ENCODE measurements around the gene FNIP2.

DNA sequence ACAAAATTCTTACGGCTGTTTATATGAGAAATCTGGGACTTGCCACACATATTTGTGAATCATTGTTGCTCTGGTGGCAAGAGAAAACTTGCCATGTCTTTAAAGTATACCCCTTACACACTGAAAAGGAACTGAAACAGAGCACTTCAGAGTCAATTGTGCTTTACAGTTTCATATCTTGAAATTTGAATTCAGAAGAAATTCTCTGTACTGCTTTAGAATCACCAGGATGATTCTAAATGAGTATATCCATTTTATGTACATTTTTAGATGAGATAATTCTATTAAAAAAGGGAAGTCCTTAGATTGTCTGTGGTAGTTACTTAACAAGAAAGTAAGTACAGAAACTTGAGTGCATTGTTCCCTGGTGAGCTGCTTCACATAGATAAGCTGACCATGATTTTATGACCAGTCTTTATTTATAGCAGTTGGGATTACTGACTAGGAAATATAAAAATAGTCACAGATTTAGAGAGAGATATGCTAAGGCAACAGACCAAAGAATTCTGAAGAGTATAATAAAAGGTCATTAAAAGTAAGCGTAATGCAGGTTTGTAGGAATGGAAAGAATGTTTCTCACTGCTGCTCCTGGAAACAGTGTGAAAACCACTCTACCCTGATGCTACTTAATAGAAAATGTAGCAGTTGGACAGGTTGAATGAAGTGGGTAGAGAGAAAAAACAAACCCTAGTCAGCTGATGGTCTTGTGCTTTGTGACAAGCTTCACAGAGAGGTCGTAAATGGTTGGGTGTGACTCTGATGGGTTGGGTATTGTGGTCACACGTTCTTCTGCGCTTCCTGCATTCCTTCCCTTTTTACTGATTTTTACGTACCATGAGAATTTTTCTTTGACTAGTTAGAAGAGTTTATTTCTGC, 41.0 kb downstream of the FNIP2 start:
- TF ChIP-seq POLR2A (IDR thresholded peaks at IDR 0.05; ENCODE audit: low read depth, low read length) (no peak), TAF1 (IDR thresholded peaks at IDR 0.05; ENCODE audit: low read depth, low read length) (no peak), POLR2AphosphoS5 (IDR thresholded peaks at IDR 0.05; ENCODE audit: low read depth, low read length) (no peak), POU2F2 (IDR thresholded peaks at IDR 0.05; ENCODE audit: low read depth, low read length) (no peak)

Data from GM12891 (cell line).